ENCODE data around the gene LBP.

DNA sequence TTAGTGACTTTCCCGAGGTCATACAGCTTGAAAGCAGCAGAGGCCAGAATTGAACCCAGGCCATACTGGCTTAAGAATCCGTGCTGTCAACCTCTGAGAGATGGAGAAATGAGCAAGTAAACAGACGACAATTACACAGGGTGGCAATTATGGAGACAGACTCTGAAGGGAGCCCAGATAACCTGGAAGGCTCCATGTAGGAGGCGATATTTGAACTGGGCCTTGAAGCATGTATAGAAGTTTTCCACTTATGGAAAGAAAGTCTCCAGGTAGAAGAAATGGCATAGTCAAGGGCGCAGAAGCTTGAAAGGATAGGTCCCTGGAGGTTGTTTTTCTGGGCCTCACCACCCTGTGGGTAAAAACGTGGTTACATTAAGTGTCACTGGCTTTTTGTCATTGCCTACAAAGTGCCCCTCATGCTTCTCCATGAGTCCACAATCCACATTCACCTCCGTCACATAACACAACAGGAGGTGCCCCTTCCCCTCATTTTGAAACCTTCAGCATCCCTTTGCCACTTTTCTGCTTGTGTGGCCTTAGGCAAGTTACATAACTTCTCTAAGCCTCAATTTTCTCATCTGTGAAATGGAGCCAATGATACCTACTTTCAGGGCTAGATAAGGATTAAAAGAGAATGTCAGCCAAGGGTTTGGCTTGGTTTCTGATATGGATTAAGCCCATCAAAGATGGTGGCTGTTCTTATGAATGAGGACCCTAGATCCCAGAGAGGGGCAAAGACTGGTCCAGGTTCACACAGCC lies 48.2 kb upstream of the LBP start:
- TF ChIP-seq POLR2AphosphoS5 (IDR thresholded peaks at IDR 0.05; ENCODE audit: low read depth, low read length), result no peak
- TF ChIP-seq, protein P1, sequence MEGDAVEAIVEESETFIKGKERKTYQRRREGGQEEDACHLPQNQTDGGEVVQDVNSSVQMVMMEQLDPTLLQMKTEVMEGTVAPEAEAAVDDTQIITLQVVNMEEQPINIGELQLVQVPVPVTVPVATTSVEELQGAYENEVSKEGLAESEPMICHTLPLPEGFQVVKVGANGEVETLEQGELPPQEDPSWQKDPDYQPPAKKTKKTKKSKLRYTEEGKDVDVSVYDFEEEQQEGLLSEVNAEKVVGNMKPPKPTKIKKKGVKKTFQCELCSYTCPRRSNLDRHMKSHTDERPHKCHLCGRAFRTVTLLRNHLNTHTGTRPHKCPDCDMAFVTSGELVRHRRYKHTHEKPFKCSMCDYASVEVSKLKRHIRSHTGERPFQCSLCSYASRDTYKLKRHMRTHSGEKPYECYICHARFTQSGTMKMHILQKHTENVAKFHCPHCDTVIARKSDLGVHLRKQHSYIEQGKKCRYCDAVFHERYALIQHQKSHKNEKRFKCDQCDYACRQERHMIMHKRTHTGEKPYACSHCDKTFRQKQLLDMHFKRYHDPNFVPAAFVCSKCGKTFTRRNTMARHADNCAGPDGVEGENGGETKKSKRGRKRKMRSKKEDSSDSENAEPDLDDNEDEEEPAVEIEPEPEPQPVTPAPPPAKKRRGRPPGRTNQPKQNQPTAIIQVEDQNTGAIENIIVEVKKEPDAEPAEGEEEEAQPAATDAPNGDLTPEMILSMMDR (IDR thresholded peaks at IDR 0.05), result no peak
